Neuron (in vitro differentiated cells): ENCODE measurements around the gene NCOA1.
"Not testable (repeated sequence)": the region's sequence is repeated elsewhere in the genome, so short reads cannot be mapped to it uniquely, and the experiment has no call there.

Experiments used
- H2AFZ ChIP-seq: one replicate; pipeline ENCODE4 v1.6.1; 2013; ENCODE audit warnings: low read depth, mild to moderate bottlenecking, inconsistent platforms, low read length, moderate library complexity
- H3K27me3 ChIP-seq: one replicate; pipeline ENCODE4 v1.6.1; 2013; ENCODE audit warnings: low read length; ENCODE audit not compliant: insufficient read depth
- H3K36me3 ChIP-seq: one replicate; pipeline ENCODE4 v1.6.1; 2013; ENCODE audit warnings: low read length; ENCODE audit not compliant: insufficient read depth
- H3K4me1 ChIP-seq: one replicate; pipeline ENCODE4 v1.6.1; 2013; ENCODE audit warnings: low read length; ENCODE audit not compliant: insufficient read depth
- H3K4me3 ChIP-seq: 2 replicates; pipeline ENCODE4 v1.5.1; 2013; ENCODE audit warnings: mild to moderate bottlenecking, low read length, moderate library complexity
- H3K9me3 ChIP-seq: one replicate; pipeline ENCODE4 v1.6.1; 2013; ENCODE audit warnings: low read length

NCOA1 gene

GRCh38 chr2:24658531-24659202 lies 167.6 kb downstream of the NCOA1 start:
- no peaks in the 10 kb centered on the region for H3K9me3 ChIP-seq
- H3K4me3 ChIP-seq = no peak overlapping the region
- H3K4me1 ChIP-seq = no peaks in the 10 kb centered on the region
- no peak overlapping the region for H2AFZ ChIP-seq
- H3K36me3 ChIP-seq = peaks cover 20% of the 10 kb centered on the region
- no peaks in the 10 kb centered on the region for H3K27me3 ChIP-seq

- no peaks in the 10 kb centered on the region for H3K9me3 ChIP-seq
- no peaks in the 10 kb centered on the region for H3K27me3 ChIP-seq
- H2AFZ ChIP-seq = no peak overlapping the region
- H3K4me3 ChIP-seq = no peak overlapping the region
- H3K4me1 ChIP-seq = no peaks in the 10 kb centered on the region
- peaks cover 20% of the 10 kb centered on the region for H3K36me3 ChIP-seq
Measured at GRCh38 chr2:24659862-24660261, 168.8 kb downstream of the NCOA1 start.

GRCh38 chr2:24667542-24667941 lies 176.5 kb downstream of the NCOA1 start:
- no peaks in the 10 kb centered on the region for H3K4me1 ChIP-seq
- no peak overlapping the region for H2AFZ ChIP-seq
- no peaks in the 10 kb centered on the region for H3K27me3 ChIP-seq
- no peaks in the 10 kb centered on the region for H3K9me3 ChIP-seq
- H3K36me3 ChIP-seq = peaks cover 31% of the 10 kb centered on the region
- no peak overlapping the region for H3K4me3 ChIP-seq

- Histone ChIP-seq H3K27me3 (no peaks in the 10 kb centered on the region), H3K9me3 (peaks cover 2% of the 10 kb centered on the region), H3K4me3 (no peak overlapping the region), H2AFZ (no peak overlapping the region), H3K36me3 (peaks cover 47% of the 10 kb centered on the region), H3K4me1 (no peaks in the 10 kb centered on the region)
Measured at GRCh38 chr2:24671230-24671629, 180.2 kb downstream of the NCOA1 start.

GRCh38 chr2:24672589-24672988 lies 181.5 kb downstream of the NCOA1 start:
- no peak overlapping the region for H3K4me3 ChIP-seq
- H3K9me3 ChIP-seq = peaks cover 3% of the 10 kb centered on the region
- no peaks in the 10 kb centered on the region for H3K27me3 ChIP-seq
- H3K36me3 ChIP-seq = peaks cover 49% of the 10 kb centered on the region
- no peaks in the 10 kb centered on the region for H3K4me1 ChIP-seq
- H2AFZ ChIP-seq = no peak overlapping the region

- H3K9me3 ChIP-seq = peaks cover 8% of the 10 kb centered on the region
- H3K4me3 ChIP-seq = no peak overlapping the region
- H3K27me3 ChIP-seq = no peaks in the 10 kb centered on the region
- no peaks in the 10 kb centered on the region for H3K4me1 ChIP-seq
- no peak overlapping the region for H2AFZ ChIP-seq
- H3K36me3 ChIP-seq = peaks cover 41% of the 10 kb centered on the region
Measured at GRCh38 chr2:24675338-24675737, 184.3 kb downstream of the NCOA1 start.

- H3K9me3 ChIP-seq = peaks cover 9% of the 10 kb centered on the region
- no peak overlapping the region for H2AFZ ChIP-seq
- H3K4me1 ChIP-seq = no peaks in the 10 kb centered on the region
- H3K4me3 ChIP-seq = no peak overlapping the region
- no peaks in the 10 kb centered on the region for H3K27me3 ChIP-seq
- H3K36me3 ChIP-seq = peaks cover 37% of the 10 kb centered on the region
Measured at GRCh38 chr2:24676493-24676892, 185.4 kb downstream of the NCOA1 start.

GRCh38 chr2:24678066-24678465 lies 187.0 kb downstream of the NCOA1 start:
- H2AFZ ChIP-seq, H3K4me1 ChIP-seq, H3K27me3 ChIP-seq, H3K4me3 ChIP-seq, H3K9me3 ChIP-seq: not testable (repeated sequence)
- H3K36me3 ChIP-seq = peaks cover 35% of the 10 kb centered on the region

GRCh38 chr2:24680196-24680595 lies 189.1 kb downstream of the NCOA1 start:
- Histone ChIP-seq H3K36me3 (peaks cover 31% of the 10 kb centered on the region), H3K9me3 (peaks cover 8% of the 10 kb centered on the region), H3K27me3 (no peaks in the 10 kb centered on the region), H2AFZ (no peak overlapping the region), H3K4me3 (no peak overlapping the region), H3K4me1 (no peaks in the 10 kb centered on the region)

GRCh38 chr2:24682304-24682703 lies 191.2 kb downstream of the NCOA1 start:
- Histone ChIP-seq H3K4me1 (no peaks in the 10 kb centered on the region), H3K9me3 (peaks cover 8% of the 10 kb centered on the region), H3K4me3 (no peak overlapping the region), H3K36me3 (peaks cover 21% of the 10 kb centered on the region), H3K27me3 (no peaks in the 10 kb centered on the region), H2AFZ (no peak overlapping the region)

GRCh38 chr2:24683408-24683807 lies 192.4 kb downstream of the NCOA1 start:
- no peaks in the 10 kb centered on the region for H3K4me1 ChIP-seq
- H3K4me3 ChIP-seq = no peak overlapping the region
- peaks cover 2% of the 10 kb centered on the region for H3K9me3 ChIP-seq
- H3K36me3 ChIP-seq = peaks cover 22% of the 10 kb centered on the region
- no peaks in the 10 kb centered on the region for H3K27me3 ChIP-seq
- no peak overlapping the region for H2AFZ ChIP-seq

- Histone ChIP-seq H2AFZ (no peak overlapping the region), H3K4me3 (no peak overlapping the region), H3K36me3 (peaks cover 23% of the 10 kb centered on the region), H3K27me3 (no peaks in the 10 kb centered on the region), H3K9me3 (no peaks in the 10 kb centered on the region), H3K4me1 (no peaks in the 10 kb centered on the region)
Measured at GRCh38 chr2:24690524-24690923, 199.5 kb downstream of the NCOA1 start.

- no peak overlapping the region for H3K4me3 ChIP-seq
- no peak overlapping the region for H2AFZ ChIP-seq
- H3K27me3 ChIP-seq = no peaks in the 10 kb centered on the region
- H3K36me3 ChIP-seq = peaks cover 25% of the 10 kb centered on the region
- H3K4me1 ChIP-seq = no peaks in the 10 kb centered on the region
- no peaks in the 10 kb centered on the region for H3K9me3 ChIP-seq
Measured at GRCh38 chr2:24691806-24692205, 200.8 kb downstream of the NCOA1 start.

- H3K9me3 ChIP-seq = no peaks in the 10 kb centered on the region
- no peak overlapping the region for H3K4me3 ChIP-seq
- H3K4me1 ChIP-seq = peaks cover 1% of the 10 kb centered on the region
- H3K36me3 ChIP-seq = peaks cover 30% of the 10 kb centered on the region
- H3K27me3 ChIP-seq = no peaks in the 10 kb centered on the region
- H2AFZ ChIP-seq = no peak overlapping the region
Measured at GRCh38 chr2:24697792-24698191, 206.7 kb downstream of the NCOA1 start.
